GM19372 (cell line): ENCODE measurements around the gene SPDYA.
A peak's percentile ranks its signal among the peaks of the same experiment; 100 is the strongest.
"Not testable (repeated sequence)": the region's sequence is repeated elsewhere in the genome, so short reads cannot be mapped to it uniquely, and the experiment has no call there.

Source experiments
- ATAC-seq: cut with Tn5 transposase; IDR thresholded peaks from one replicate; pipeline ENCODE4 v1.9.1; 2021; ENCODE audit warnings: mild to moderate bottlenecking, low read depth, moderate library complexity; ENCODE audit not compliant: unreplicated experiment

The SPDYA gene

GRCh38 chr2:28810384-28811285 lies at the start of gene SPDYA:
TSS of gene SPDYA (plus strand) at chr2:28810834. CDS start at chr2:28816015, 5,181 bp downstream.
- peak; percentile 79 for ATAC-seq

DNA sequence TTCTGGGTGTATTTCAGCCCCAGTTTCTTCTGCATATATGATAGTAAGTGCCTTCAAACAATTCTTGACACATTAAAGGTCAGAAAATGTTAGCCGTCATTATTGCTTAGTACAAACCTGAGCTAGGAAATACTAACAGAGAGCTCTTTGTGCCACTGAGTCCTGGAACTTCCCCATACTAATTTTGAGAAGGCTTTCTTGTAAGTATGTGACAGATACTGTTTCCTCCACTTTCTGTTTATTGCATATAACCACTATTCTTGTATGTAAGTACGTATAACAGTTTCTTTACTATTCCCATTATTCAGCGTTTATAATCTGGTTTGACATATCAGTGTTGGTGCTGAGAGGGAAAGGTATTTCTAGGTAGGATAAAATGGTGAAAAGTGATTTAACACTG lies 49.2 kb upstream of the SPDYA start:
- ATAC-seq, result no peak

GRCh38 chr2:28764909-28765711 lies 45.5 kb upstream of the SPDYA start:
- no peak for ATAC-seq

GRCh38 chr2:28766070-28766469 lies 44.6 kb upstream of the SPDYA start:
- no peak for ATAC-seq

DNA sequence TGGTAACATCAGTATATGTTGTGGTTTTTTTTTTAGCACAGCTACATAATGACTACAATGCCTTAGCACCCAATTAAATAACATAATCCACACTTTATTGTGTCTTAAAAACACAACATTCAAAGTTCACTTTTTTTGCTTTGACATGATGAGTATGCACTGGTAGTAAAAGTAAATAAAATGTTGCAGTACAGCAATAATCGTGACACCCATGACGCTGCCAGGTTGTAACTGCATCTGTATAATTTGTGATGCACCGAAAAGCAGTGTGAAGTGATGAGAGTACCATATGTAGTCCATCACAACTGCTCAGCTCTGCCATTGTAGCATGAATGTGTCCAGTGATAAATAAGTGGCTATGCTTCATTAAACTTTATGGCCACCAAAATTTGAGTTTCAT lies 43.3 kb upstream of the SPDYA start:
- ATAC-seq, result no peak

DNA sequence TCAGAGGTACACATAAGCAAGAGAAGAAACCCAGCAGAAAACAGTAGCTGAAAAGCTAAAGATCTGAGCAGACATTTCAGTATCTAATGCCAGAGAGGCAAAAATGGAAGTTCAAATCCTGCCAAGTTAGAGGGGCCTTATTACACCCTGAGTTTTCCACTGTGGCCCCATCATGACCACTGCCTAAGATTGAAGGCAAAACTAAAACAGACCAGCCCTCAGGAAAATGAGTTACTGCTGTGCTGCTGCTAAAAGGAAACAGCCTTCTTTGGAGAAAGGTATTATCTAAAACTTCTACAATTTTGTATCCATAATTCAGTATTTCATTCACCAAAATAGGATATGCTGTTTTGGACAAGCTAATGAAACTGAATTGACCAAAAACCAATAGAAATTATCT lies 42.2 kb upstream of the SPDYA start:
- no peak for ATAC-seq

- ATAC-seq, result no peak
These were observed 41.7 kb upstream of the SPDYA start for GRCh38 chr2:28768952-28769351.

DNA sequence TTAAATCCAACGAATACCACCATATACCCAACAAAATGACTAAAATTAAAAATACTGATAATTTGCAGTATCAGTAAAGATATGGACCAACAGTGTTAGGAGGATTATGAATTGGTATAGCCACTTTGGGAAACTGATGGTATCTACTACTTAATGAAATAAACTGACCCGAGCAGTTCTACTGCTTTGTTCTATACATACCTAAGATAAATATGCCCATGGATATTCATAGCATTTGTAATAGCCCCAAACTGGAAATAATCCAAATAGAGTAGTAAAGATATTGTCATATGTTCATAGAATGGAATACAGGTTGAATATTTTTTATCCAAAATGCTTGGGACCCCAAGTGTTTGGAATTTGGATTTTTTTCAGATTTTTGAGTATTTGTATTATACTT lies 38.3 kb upstream of the SPDYA start:
- ATAC-seq, result no peak

DNA sequence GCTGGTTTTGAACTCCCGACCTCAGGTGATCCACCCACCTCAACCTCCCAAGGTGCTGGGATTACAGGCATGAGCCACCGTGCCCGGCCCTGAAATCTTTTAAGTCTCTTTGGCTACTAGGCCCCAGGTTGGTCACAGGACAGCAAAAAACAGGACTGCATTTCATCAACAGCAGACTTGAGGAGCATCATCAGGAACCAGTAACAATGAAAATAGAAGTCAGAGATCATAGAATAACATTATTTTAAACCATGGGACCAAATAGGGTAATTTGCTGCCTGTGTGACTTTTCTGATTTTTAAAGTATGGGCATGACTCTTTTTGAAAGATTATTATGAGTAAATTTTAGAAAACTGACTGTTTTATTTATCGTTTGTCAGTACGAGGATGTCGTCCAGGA lies 34.2 kb upstream of the SPDYA start:
- ATAC-seq, result no peak

- ATAC-seq, result no peak
These were observed 32.2 kb upstream of the SPDYA start for GRCh38 chr2:28778392-28778791.

DNA sequence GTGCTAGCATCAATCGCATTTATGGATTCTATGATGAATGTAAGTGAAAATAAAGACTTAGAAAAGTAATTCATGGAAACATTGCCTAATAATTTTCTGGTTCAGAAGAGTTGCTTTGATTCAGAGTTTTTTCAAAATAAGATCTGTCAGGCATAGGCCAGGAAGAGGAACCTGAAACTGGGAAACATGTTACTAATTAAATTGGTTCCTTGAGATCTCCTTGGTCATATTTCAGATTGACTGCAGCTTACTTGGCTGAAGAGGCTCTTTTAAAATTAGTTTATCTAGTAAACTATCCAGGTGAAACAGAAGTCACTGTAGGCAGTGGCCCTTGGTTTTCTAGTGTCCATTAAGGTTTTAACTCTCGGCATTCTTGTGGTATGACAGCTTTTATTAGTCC lies 31.6 kb upstream of the SPDYA start:
- no peak for ATAC-seq

GRCh38 chr2:28780496-28780895 lies 30.1 kb upstream of the SPDYA start:
- ATAC-seq, result no peak

GRCh38 chr2:28782423-28782822 lies 28.2 kb upstream of the SPDYA start:
- ATAC-seq, result no peak

- ATAC-seq, result not testable (repeated sequence)
These were observed 26.1 kb upstream of the SPDYA start for GRCh38 chr2:28784570-28784969.

DNA sequence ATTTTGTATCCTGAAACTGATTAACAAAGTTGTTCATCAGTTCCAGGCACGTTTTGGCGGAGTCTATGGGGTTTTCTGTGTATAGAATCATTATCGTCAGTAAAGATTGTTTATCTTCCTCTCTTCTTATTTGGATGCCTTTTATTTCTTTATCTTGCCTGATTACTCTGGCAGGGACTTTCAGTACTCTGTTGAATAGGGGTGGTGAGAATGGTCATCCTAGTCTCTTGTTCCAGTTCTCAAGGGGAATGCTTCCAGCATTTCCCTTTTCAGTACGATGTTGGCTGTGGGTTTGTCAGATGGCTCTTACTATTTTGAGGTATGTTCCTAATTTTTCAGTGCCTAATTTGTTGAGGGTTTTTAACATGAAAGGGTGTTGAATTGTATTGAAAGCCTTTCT lies 14.0 kb upstream of the SPDYA start:
- ATAC-seq, result no peak

- ATAC-seq, result no peak
These were observed 8.9 kb upstream of the SPDYA start for GRCh38 chr2:28801726-28802125.

- ATAC-seq, result no peak
These were observed 7.6 kb upstream of the SPDYA start for GRCh38 chr2:28802975-28803429.

DNA sequence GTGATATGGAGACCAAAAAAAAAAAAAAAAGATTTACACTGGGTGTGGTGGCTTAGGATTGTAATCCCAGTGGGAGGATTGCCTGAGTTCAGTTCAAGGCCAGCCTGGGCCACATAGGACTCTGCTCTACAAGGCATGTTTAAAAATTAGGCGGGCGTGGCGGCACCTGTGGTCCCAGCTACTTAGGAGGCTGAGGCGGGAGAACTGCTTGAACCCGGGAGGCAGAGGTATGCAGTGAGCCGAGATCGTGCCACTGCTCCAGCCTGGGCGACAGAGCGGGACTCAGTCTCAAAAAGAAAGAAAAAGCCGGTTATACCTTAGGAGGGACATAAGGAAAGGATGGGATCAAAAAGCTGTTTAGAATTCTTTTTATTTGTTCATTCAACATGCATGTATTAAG lies 707 bp upstream of the SPDYA start:
- ATAC-seq, result no peak

GRCh38 chr2:28818053-28818452 lies 7.4 kb downstream of the SPDYA start:
- ATAC-seq, result no peak

- no peak for ATAC-seq
These were observed 10.8 kb downstream of the SPDYA start for GRCh38 chr2:28821295-28821958.

- ATAC-seq, result no peak
These were observed 11.4 kb downstream of the SPDYA start for GRCh38 chr2:28822036-28822435.
